Measurements from ENCODE around the gene SEMA3F. TPM values are rescaled to one million over a fixed set of nuclear protein-coding genes. Genes with fewer than 3 reads are reported as not detected.
"Not testable (repeated sequence)": the region's sequence is repeated elsewhere in the genome, so short reads cannot be mapped to it uniquely, and the experiment has no call there.

SEMA3F gene
- total RNA-seq, 1 experiment from 2014 or later, result 34.0 TPM

DNA sequence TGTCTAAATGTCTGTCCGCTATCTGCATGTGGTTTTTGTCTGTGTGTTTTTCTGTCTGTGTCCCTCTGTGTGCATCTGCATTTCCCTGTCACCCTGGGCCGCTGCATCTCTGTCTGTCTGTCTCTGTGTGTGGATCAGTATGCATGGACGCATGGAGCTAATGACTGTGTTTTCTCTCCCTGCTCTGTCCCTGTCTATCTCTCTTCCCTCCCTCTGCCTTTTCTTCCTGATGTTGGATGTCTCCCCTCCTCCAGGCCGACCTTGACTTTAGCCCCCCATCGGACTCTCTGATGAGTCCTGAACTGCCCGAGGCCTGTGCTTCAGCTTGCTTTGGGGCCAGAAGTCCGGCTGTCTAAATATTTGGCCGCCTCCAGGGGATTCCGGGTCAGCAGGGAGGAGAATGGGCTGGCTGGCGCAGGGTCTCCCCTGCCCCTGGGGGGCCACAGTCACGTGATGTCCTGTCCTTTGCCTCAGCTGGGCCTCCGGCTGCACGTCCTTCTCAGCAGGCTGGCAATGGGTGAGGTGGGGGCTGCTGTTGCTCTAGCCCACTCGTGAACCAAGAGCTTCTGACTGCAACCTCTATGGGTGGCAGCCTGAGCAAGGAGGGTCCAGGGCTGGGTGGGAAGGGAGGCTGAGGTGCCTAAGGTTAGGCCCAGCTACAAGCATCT is 53.7 kb downstream of the SEMA3F start:
- Histone ChIP-seq H3K27ac (no peak overlapping the region), H3F3A (ENCODE audit: insufficient read depth, low read depth) (no peaks in the 10 kb centered on the region), H4K20me1 (ENCODE audit: insufficient read depth) (no peaks in the 10 kb centered on the region), H3K79me2 (ENCODE audit: low read depth) (no peaks in the 10 kb centered on the region), H3K4me1 (replicated peaks; ENCODE audit: insufficient read depth) (no peaks in the 10 kb centered on the region; the same call in 1 of the 2 replicates), H3K9me2 (ENCODE audit: insufficient read depth) (no peaks in the 10 kb centered on the region), H2AFZ (no peak overlapping the region), H3K4me2 (no peak overlapping the region), H3K9me3 (ENCODE audit: insufficient read depth, low read depth) (no peaks in the 10 kb centered on the region), H3K4me3 (no peak overlapping the region), H3K36me3 (ENCODE audit: low read depth) (no peaks in the 10 kb centered on the region), H3K27me3 (ENCODE audit: insufficient read depth, low read depth) (peaks cover 21% of the 10 kb centered on the region; the same call in 1 of the 2 replicates)
- TF ChIP-seq EZH2 (IDR thresholded peaks at IDR 0.05; ENCODE audit: low read depth), result no peak
- TF ChIP-seq, protein P1, sequence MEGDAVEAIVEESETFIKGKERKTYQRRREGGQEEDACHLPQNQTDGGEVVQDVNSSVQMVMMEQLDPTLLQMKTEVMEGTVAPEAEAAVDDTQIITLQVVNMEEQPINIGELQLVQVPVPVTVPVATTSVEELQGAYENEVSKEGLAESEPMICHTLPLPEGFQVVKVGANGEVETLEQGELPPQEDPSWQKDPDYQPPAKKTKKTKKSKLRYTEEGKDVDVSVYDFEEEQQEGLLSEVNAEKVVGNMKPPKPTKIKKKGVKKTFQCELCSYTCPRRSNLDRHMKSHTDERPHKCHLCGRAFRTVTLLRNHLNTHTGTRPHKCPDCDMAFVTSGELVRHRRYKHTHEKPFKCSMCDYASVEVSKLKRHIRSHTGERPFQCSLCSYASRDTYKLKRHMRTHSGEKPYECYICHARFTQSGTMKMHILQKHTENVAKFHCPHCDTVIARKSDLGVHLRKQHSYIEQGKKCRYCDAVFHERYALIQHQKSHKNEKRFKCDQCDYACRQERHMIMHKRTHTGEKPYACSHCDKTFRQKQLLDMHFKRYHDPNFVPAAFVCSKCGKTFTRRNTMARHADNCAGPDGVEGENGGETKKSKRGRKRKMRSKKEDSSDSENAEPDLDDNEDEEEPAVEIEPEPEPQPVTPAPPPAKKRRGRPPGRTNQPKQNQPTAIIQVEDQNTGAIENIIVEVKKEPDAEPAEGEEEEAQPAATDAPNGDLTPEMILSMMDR (conservative IDR thresholded peaks at IDR 0.05), result no peak
- intact Hi-C loops (cut with micrococcal nuclease; ENCODE audit: unreplicated experiment), result no loop called here
- ChIA-PET POLR2A (ENCODE audit: unreplicated experiment) (no interaction called here), CTCF (no interaction called here)
- no TSS peak for BruUV-seq (replicated peaks)
- DNase-seq, result no peak

DNA sequence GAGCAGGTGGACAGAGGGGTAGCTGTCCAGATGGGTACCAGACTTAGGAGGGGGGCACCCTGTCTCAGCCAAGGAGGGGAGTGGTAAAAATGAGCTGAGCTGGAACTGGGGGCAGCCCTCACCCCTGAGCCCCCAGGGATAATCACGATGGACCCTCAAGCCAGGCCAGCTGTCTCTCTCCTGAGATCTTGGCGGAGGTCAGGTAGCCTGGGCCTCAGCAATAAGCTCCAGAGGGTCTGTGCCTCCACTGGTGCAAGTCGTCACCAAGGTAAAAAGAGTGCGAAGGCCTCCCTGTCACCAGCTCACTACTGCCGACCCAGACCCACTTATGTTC is 55.0 kb downstream of the SEMA3F start:
- Histone ChIP-seq H3K27ac (no peak overlapping the region), H3K4me3 (no peak overlapping the region), H3K9me2 (ENCODE audit: insufficient read depth) (no peaks in the 10 kb centered on the region), H4K20me1 (ENCODE audit: insufficient read depth) (no peaks in the 10 kb centered on the region), H3K79me2 (ENCODE audit: low read depth) (no peaks in the 10 kb centered on the region), H3K4me1 (replicated peaks; ENCODE audit: insufficient read depth) (no peaks in the 10 kb centered on the region; the same call in 1 of the 2 replicates), H2AFZ (no peak overlapping the region), H3F3A (ENCODE audit: insufficient read depth, low read depth) (no peaks in the 10 kb centered on the region), H3K27me3 (ENCODE audit: insufficient read depth, low read depth) (peaks cover 12% of the 10 kb centered on the region; the same call in 1 of the 2 replicates), H3K9me3 (ENCODE audit: insufficient read depth, low read depth) (no peaks in the 10 kb centered on the region), H3K36me3 (ENCODE audit: low read depth) (no peaks in the 10 kb centered on the region), H3K4me2 (no peak overlapping the region)
- TF ChIP-seq, protein P1 (conservative IDR thresholded peaks at IDR 0.05), result no peak
- no peak for TF ChIP-seq EZH2 (IDR thresholded peaks at IDR 0.05; ENCODE audit: low read depth)
- ChIA-PET CTCF (no interaction called here), POLR2A (ENCODE audit: unreplicated experiment) (no interaction called here)
- intact Hi-C loops (cut with micrococcal nuclease; ENCODE audit: unreplicated experiment), result no loop called here
- no TSS peak for BruUV-seq (replicated peaks)
- DNase-seq, result no peak

DNA sequence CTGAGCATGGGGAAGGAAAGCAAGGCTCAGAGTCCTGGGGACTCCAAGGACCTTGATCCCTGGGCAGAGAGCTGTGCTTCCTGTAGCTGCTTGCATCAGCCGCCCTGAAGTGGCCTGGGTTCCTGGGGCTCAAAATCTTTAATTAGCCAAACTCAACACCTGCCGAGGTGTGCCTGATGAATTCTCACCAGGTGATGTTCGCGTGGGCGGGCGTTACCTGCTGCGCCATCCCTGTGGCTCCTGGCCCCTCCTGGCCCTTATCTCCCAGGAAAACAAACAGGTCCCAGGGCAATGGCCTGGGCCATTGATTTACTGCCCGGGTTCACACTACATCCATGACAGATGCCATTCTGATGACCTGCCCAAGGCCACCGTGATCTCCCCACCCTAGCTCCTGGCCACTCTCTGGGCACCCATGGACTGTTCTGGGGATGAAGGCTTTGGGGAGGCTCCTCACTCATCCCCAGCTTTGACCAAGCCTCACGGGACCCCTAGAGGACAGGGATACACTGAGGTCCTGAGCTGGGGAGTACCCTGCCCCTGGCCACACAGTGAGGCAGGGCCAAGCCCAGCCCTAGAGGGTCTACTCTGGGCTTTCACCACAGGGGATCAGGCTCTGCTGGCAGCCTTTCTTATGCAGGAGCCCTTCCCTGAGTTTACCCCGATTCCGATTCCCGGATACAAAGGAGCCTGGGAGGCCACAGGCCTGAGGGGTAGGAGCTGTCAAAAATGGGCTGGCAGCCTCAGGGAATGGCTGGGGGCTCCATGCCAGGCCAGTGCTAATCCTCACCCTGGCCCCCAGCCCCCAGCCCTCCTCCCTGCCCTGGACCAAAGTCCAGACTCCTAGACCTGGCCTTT is 55.6 kb downstream of the SEMA3F start:
- Histone ChIP-seq H3K36me3 (ENCODE audit: low read depth) (no peaks in the 10 kb centered on the region), H4K20me1 (ENCODE audit: insufficient read depth) (no peaks in the 10 kb centered on the region), H3K27ac (no peak overlapping the region), H3K4me3 (no peak overlapping the region), H3K9me2 (ENCODE audit: insufficient read depth) (no peaks in the 10 kb centered on the region), H3K27me3 (ENCODE audit: insufficient read depth, low read depth) (peaks cover 6% of the 10 kb centered on the region; the same call in 1 of the 2 replicates), H3K4me1 (replicated peaks; ENCODE audit: insufficient read depth) (no peaks in the 10 kb centered on the region; the same call in 1 of the 2 replicates), H3K4me2 (no peak overlapping the region), H2AFZ (no peak overlapping the region), H3F3A (ENCODE audit: insufficient read depth, low read depth) (no peaks in the 10 kb centered on the region), H3K79me2 (ENCODE audit: low read depth) (no peaks in the 10 kb centered on the region), H3K9me3 (ENCODE audit: insufficient read depth, low read depth) (no peaks in the 10 kb centered on the region)
- POLR2A ChIA-PET (ENCODE audit: unreplicated experiment), result interaction anchor here (0.7 kb wide), 1 partner anchor 1714 kb away, joined by 4 read pairs; no protein-coding TSS in a partner anchor
- no peak for TF ChIP-seq EZH2 (IDR thresholded peaks at IDR 0.05; ENCODE audit: low read depth)
- TF ChIP-seq, protein P1 (conservative IDR thresholded peaks at IDR 0.05), result no peak
- no TSS peak for BruUV-seq (replicated peaks)
- DNase-seq, result no peak
- CTCF ChIA-PET, result no interaction called here
- intact Hi-C loops (cut with micrococcal nuclease; ENCODE audit: unreplicated experiment), result no loop called here

DNA sequence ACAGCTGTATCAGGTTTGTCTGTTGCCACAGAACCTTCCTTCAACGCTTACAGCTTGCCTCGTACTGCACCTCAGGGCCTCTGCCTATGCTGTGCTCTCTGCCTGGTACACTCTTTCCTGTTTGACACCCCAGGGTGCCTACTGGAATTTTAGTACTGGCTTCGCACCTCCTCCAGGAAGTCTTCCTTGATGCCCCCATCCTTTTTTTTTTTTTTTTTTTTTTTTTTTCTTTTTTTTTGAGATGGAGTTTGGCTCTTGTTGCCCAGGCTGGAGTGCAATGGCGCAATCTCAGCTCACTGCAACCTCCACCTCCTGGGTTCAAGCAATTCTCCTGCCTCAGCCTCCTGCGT is 56.2 kb downstream of the SEMA3F start:
- CTCF ChIA-PET; H3K9me3 ChIP-seq (ENCODE audit: insufficient read depth, low read depth); DNase-seq; H3K27me3 ChIP-seq (ENCODE audit: insufficient read depth, low read depth); H4K20me1 ChIP-seq (ENCODE audit: insufficient read depth); H3K9me2 ChIP-seq (ENCODE audit: insufficient read depth); BruUV-seq (replicated peaks); H3K4me1 ChIP-seq (replicated peaks; ENCODE audit: insufficient read depth); H2AFZ ChIP-seq; intact Hi-C loops (cut with micrococcal nuclease; ENCODE audit: unreplicated experiment); H3K4me2 ChIP-seq; H3K36me3 ChIP-seq (ENCODE audit: low read depth); H3K27ac ChIP-seq; H3K4me3 ChIP-seq; H3F3A ChIP-seq (ENCODE audit: insufficient read depth, low read depth); H3K79me2 ChIP-seq (ENCODE audit: low read depth): not testable (repeated sequence)
- POLR2A ChIA-PET (ENCODE audit: unreplicated experiment), result interaction anchor here (0.7 kb wide), 1 partner anchor 1713 kb away, joined by 4 read pairs; no protein-coding TSS in a partner anchor

Data from PC-9 (cell line).